Thyroid gland (tissue), 4 donors: ENCODE results near the gene DOLPP1.

Experiments used
- CTCF ChIP-seq, 6 experiments: fragments of 200-600 bp in 3 of 6; fragments of 450-650 bp in 3 of 6; sonication (generic) in 3 of 6; IDR thresholded peaks; one replicate each; pipeline ENCODE4 v1.5.1; 2016 to 2019; ENCODE audit warnings: antibody characterized with exemption in 6 of 6, mild to moderate bottlenecking in 2 of 6, inconsistent platforms in 1 of 6, moderate library complexity in 1 of 6
- POLR2A ChIP-seq, 2 donors: fragments of 450-650 bp; IDR thresholded peaks; one replicate each; pipeline ENCODE4 v1.6.1; 2017; ENCODE audit warnings: antibody characterized with exemption in 2 of 2, mild to moderate bottlenecking in 2 of 2, moderate library complexity in 1 of 2

GRCh38 chr9:129136446-129137035, 55.6 kb downstream of the DOLPP1 start:
- TF ChIP-seq POLR2A (IDR thresholded peaks at IDR 0.05) (no peak), CTCF (IDR thresholded peaks at IDR 0.05) (no peak)
